Frontal cortex (tissue), 4 donors: ENCODE results near the gene HOXD10. TPM values are rescaled to one million over a fixed set of nuclear protein-coding genes. Genes with fewer than 3 reads are reported as not detected.

Experiments used
- DNase-seq, 2 donors: peaks; one replicate each; pipeline ENCODE4 v3.0.0; 2012; ENCODE audit warnings: low spot score in 2 of 2
- FAIRE-seq: peaks from 2 replicates; lab custom pipeline; 2012; peaks lifted over from hg19 to GRCh38; lab: Jason Lieb, UNC
- total RNA-seq: library from RNA; depleted of rRNA; stranded (reverse); fragments of >200 nt; gene quantifications from one replicate; pipeline ENCODE4 v1.2.3, GENCODE V29; 2014
- donor health status: control.
- donor health status: control.
- donor health status: control.

Gene HOXD10
- total RNA-seq, 1 donor from 2014 or later = not detected

- no peak for FAIRE-seq
- no peak for DNase-seq
These were observed 41.1 kb downstream of the HOXD10 start for GRCh38 chr2:176157499-176158185.

GRCh38 chr2:176158186-176158591 is 41.6 kb downstream of the HOXD10 start:
- no peak for FAIRE-seq
- no peak for DNase-seq

GRCh38 chr2:176158855-176159662 is 42.5 kb downstream of the HOXD10 start:
- FAIRE-seq (no peak), DNase-seq (no peak)

- FAIRE-seq = no peak
- no peak for DNase-seq
These were observed 43.2 kb downstream of the HOXD10 start for GRCh38 chr2:176159663-176160250.

- FAIRE-seq = no peak
- no peak for DNase-seq
These were observed 43.8 kb downstream of the HOXD10 start for GRCh38 chr2:176160251-176160985.

- DNase-seq = no peak
These were observed 44.6 kb downstream of the HOXD10 start for GRCh38 chr2:176160986-176161824.

GRCh38 chr2:176161825-176162626 is 45.4 kb downstream of the HOXD10 start:
- FAIRE-seq (no peak), DNase-seq (no peak)

More at GRCh38 chr2:176160986-176161824, 44.6 kb downstream of the HOXD10 start:
- FAIRE-seq = no peak

- DNase-seq (no peak), FAIRE-seq (no peak)
These were observed 46.5 kb downstream of the HOXD10 start for GRCh38 chr2:176162911-176163671.

GRCh38 chr2:176163672-176164056 is 47.1 kb downstream of the HOXD10 start:
- no peak for FAIRE-seq
- no peak for DNase-seq

- FAIRE-seq (no peak), DNase-seq (no peak)
These were observed 47.6 kb downstream of the HOXD10 start for GRCh38 chr2:176164201-176164600.

GRCh38 chr2:176164611-176165369 is 48.2 kb downstream of the HOXD10 start:
- FAIRE-seq (no peak), DNase-seq (no peak)

GRCh38 chr2:176165370-176166050 is 48.9 kb downstream of the HOXD10 start:
- FAIRE-seq (no peak), DNase-seq (no peak)

- no peak for DNase-seq
These were observed 49.7 kb downstream of the HOXD10 start for GRCh38 chr2:176166272-176166671.

GRCh38 chr2:176167398-176167797 is 50.8 kb downstream of the HOXD10 start:
- FAIRE-seq (no peak), DNase-seq (no peak)

More at GRCh38 chr2:176166272-176166671, 49.7 kb downstream of the HOXD10 start:
- FAIRE-seq = no peak

- DNase-seq = no peak
- FAIRE-seq = no peak
These were observed 52.6 kb downstream of the HOXD10 start for GRCh38 chr2:176169181-176169580.
